Measurements from ENCODE around the gene SPOCK1.

SPOCK1 gene

GRCh38 chr5:137070521-137070920 lies 428.6 kb downstream of the SPOCK1 start:
- DNase-seq (ENCODE audit: low read depth), result no peak

DNA sequence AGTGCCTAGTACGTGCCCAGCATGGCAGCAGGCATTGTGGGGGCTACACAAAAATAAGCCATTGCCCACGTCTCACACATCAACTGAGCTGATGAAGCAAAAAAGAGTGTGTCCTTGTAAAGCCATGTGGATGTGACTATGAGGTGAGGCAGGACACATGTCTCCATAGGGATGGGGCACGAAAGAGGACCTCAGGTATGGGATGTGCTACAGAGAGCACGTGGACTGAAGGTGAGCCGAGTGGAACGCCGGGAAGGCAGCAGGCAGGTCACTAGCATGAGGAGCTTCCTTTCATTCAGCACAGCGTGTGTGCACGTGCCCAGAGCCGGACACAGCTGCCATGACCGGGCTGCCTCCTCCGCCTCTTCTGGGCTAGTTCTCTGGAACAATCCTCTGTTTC lies 429.8 kb downstream of the SPOCK1 start:
- DNase-seq (ENCODE audit: low read depth), result no peak

- DNase-seq (ENCODE audit: low read depth), result no peak
Observed at GRCh38 chr5:137061382-137061781, 437.7 kb downstream of the SPOCK1 start.

- DNase-seq (ENCODE audit: low read depth), result no peak
Observed at GRCh38 chr5:137058089-137058488, 441.0 kb downstream of the SPOCK1 start.

DNA sequence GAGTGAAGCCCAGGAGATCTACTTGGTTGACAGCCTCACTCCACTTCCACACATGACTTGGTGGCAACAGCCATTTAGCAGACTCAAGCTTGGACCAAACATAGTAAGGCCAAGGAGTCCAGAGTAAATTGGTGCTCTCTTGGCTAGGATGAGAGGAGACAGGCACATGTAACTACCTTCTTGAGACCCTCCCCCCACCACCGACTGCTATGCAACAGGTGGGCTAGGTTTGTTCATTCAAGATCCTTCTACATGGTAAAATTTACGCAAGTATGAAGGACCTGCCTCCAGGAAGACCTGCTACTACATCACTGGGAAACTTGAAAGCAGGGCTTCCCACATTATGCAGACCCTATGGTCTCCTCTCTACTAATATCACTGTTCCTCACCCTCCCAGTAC lies 442.4 kb downstream of the SPOCK1 start:
- no peak for DNase-seq (ENCODE audit: low read depth)

DNA sequence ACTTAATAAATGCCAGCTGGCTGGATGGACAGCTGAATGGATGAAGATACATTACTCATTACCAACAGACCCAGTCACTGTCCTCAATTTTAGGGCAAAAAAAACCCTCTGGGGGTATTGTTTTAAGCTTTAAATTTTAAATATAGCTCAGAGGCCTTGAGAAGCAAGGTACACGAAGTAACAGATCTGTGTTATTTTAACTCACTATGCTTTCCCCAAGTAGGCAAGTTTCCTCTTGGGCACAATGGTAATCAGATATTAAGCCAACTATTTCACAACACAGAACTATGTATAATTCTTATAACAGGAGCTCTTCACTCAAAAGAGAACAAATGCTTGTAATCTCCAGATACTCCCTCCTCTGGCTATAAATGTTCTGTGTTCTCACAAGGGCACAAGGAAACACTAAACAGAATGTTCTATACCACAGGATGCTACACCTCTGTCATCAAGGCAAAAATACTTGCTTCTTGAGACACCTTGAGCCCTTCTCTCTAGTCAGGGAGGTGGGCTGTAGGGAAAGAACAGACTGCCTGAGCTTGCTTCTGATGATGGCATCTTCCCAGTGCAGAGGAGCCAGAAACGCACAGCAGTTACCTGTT lies 443.8 kb downstream of the SPOCK1 start:
- no peak for DNase-seq (ENCODE audit: low read depth)

DNA sequence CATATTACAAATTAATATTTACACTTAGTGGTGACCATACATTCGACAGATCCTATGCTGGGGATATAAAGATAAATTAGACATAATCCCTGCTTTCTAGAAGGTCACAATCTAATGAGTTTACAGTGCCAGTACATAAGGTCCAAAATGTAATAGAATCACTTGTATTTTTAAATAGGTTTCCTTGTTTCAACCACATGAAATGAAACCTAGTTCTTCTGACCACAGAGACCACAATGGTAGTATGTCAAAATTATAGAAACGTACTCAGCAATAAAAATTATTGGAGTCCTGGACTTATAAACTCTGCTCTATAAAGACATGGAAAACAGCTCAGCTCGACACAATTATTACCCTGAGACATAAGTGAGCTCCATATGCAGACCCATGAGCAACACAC lies 444.3 kb downstream of the SPOCK1 start:
- no peak for DNase-seq (ENCODE audit: low read depth)

DNA sequence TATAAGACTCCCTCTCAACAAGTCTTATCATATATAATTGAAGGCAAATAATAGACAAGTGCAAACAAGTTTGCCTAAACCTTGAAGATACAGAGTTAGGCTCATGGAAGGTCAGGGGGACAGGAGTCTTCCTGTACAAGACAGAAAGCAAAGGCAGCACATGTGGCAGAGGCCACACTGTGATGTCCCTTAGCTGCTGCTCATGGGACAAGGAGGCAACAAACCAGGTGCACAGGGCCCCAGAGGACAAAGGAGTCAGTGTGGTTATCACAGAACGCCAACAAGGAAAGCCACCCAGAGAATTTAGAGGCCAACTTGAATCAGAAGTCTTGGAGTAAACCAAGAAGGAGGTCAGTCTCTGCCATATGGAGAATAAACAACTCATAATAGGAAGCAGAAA lies 444.8 kb downstream of the SPOCK1 start:
- no peak for DNase-seq (ENCODE audit: low read depth)

GRCh38 chr5:137051161-137051560 lies 448.0 kb downstream of the SPOCK1 start:
- DNase-seq (ENCODE audit: low read depth), result no peak

DNA sequence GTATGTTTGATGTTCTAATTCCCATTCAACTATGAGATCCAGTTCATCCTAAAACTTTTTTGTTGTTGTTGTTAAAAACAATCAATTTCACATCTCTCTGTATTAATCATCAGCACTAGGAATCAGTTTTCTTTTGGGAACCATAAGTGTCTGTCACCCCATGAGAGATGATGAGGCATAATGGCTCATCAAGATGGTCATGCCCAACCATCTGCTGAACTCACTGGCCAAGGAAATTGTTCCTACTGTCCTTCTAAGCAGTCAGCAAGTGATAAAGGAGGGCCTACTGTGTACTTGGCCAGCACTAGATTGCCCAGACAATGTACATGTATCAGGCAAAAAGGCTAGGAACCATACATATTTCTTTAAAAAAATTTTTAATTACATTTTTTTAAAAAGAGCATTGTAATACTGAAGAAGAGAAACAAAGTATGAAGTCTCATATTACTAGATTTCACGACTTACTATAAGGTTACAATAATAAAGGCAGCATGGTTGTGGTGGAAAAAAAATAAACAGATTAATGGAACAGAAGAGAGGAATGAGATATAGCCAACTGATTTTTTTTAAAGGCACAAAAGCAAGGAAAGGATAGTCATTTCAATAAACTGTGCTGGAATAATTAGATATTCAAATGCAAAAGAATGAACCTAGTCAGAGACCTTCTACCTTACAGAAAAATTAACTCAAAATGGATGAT lies 458.3 kb downstream of the SPOCK1 start:
- no peak for DNase-seq (ENCODE audit: low read depth)

DNA sequence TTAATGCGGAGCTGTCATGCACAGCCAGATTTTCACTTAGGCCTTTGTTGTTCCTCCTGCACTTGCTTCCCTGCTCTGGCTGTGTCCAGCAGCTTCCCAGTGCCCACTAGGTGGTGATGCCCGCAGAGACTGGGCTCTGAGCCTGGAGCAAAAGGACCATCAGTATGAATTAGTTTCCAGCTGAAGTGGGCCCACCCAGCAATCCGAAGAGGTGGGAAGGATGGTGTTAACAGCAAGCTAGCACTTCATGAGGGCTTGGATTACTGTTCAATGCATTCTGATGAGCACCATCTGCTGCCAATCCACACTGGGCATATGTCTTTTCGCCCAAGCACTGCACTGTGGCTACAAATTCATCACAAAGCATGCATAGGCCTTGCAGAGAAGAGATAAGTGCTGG lies 459.1 kb downstream of the SPOCK1 start:
- DNase-seq (ENCODE audit: low read depth), result no peak

- no peak for DNase-seq (ENCODE audit: low read depth)
Observed at GRCh38 chr5:137037848-137038247, 461.3 kb downstream of the SPOCK1 start.

DNA sequence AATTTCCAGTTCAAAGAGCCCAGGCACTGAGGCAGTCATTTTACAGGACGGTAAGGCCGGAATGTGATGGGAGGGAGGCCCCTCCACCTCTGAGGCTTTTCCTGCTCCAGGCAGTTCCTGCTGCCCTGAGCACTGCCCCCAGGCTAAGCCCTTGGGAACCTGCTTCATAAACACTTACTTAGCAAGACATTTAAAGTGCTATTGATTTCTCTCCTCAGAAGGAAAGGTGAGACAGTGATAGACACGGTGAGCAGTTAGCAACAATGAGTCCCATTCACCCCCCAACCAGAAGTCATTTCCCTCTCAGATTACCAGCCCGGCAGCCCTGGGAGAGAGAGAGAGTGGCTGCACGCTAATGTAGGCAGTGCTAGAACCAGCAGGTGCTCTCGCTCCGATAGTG lies 462.5 kb downstream of the SPOCK1 start:
- no peak for DNase-seq (ENCODE audit: low read depth)

- no peak for DNase-seq (ENCODE audit: low read depth)
Observed at GRCh38 chr5:137035480-137035878, 463.6 kb downstream of the SPOCK1 start.

- no peak for DNase-seq (ENCODE audit: low read depth)
Observed at GRCh38 chr5:137034764-137035479, 464.2 kb downstream of the SPOCK1 start.

- DNase-seq (ENCODE audit: low read depth), result no peak
Observed at GRCh38 chr5:137034213-137034612, 464.9 kb downstream of the SPOCK1 start.

GRCh38 chr5:137032929-137033328 lies 466.2 kb downstream of the SPOCK1 start:
- no peak for DNase-seq (ENCODE audit: low read depth)

DNA sequence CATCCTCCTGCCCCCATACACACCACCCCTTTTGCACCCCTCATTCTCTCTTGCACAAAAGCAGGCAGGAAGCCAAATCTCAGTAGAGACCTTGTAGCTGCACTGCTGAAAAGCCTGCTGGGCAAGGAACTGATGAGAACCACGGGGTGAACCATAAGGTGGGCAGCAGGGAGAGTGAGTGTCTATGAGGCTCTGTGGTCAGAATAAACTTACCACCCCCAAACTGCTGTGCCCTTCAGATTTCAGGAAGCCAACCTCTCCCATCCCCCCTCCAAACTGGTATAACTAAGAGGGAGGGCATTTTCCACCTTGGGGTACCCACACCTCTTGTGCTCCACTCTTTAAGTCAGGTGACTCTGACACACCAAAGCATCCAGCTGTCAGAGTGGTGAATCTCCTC lies 471.4 kb downstream of the SPOCK1 start:
- no peak for DNase-seq (ENCODE audit: low read depth)

DNA sequence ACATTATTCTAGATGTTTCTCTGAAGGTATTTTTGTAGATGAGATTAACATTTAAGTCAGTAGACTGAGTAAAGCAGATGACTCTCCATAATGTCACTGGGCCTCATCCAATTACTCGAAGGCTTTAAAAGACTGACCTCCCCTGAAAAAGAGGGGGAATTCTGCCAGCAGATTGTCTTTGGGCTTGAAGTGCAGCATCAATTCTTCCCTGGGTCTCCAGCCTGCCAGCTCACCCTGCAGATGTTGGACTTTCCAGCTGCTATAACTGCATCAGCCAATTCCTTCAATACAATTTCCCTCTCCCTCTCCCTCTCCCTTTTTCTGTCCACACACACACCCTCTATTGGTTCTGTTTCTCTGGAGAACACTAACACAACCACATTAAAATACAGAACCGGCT lies 472.8 kb downstream of the SPOCK1 start:
- DNase-seq (ENCODE audit: low read depth), result no peak

DNA sequence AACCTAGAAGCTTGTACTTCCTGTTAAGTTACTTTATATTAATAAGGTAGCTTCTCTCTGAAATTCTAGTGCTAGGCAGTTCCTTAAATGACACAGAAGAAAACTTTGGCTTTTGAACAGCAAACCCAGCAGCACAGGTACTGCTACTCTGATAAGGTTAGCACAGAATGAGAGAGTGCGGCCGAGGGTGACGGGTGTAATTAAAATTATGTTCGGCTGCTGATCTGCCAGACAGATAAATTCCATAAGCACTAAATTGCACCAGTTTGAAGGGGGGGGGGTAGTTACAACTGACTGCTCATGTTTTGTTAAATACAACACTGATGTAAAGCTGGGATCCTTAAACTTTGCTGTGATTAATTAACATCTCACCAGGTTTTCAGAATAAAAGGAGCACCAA lies 475.1 kb downstream of the SPOCK1 start:
- DNase-seq (ENCODE audit: low read depth), result no peak

DNA sequence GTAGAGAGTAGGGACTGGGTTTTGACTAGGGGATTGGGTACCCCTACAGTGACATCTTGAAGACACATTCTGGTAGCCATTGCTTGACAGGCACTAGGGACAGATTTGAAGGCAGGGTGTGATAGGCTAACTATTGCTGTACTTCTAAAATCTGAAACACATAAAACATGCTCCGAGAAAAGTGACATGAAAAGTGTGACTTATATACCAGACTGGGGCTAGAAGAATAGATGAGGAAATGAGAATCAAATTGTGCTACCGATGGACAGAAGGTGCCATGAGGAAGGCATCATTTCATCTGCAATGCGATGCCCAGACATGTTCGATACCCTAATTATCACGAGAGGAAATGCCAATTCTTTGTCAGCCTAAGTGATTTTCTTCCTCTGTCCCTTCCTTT lies 475.8 kb downstream of the SPOCK1 start:
- no peak for DNase-seq (ENCODE audit: low read depth)

GRCh38 chr5:137022725-137023124 lies 476.4 kb downstream of the SPOCK1 start:
- DNase-seq (ENCODE audit: low read depth), result no peak

DNA sequence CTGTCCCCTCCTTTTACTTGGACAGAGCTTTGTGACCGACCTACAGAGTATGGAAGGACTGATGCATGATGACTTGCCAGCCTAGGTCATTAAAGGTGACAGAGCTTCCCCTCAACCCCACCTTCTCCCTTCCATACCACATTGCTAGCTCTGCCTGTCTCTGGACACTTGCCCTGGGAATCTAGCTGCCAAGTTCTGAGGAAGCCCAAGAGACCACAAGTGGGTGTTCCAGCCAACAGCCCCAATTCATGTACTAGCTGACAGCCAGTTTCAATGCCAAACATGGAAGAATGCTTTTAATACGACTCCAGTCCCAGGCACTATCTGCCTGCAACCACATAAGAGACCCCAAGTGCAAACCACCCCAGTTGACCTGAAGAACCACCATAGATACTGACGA lies 477.1 kb downstream of the SPOCK1 start:
- no peak for DNase-seq (ENCODE audit: low read depth)

GRCh38 chr5:137019229-137019628 lies 479.9 kb downstream of the SPOCK1 start:
- DNase-seq (ENCODE audit: low read depth), result no peak
